GM12873 (cell line): ENCODE results near the gene PTPRU.

ENCODE experiments used
- TF ChIP-seq, protein P1 (sequence below): IDR thresholded peaks from 2 replicates; pipeline ENCODE4 v1.5.1; 2012; ENCODE audit warnings: low read depth, mild to moderate bottlenecking, moderate library complexity, low read length, control low read depth; ENCODE audit not compliant: insufficient read depth; ENCODE audit errors: missing control alignments

Gene PTPRU

DNA sequence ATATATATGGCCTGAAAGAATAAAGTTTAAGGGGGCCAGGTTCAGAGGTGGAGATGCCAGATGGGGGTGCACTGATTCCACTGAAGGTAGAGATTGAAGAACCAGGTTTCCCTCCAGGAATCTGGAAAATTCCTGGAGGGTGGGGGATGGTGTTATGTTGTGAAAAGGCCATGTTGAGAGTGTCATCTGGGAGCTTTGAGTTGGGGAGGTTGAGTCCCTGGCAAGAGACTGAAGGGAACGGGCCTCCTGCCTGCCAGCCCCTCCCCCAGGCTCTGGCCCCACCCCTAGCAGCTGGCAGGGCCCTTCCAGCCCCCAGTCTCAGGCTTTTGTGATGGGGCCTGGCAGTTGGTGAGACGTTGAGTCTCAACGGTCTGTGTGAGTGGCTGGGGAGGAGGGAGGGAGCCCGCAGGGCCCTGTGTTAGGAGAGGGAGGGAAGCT, 4.1 kb downstream of the PTPRU start:
- TF ChIP-seq, protein P1, sequence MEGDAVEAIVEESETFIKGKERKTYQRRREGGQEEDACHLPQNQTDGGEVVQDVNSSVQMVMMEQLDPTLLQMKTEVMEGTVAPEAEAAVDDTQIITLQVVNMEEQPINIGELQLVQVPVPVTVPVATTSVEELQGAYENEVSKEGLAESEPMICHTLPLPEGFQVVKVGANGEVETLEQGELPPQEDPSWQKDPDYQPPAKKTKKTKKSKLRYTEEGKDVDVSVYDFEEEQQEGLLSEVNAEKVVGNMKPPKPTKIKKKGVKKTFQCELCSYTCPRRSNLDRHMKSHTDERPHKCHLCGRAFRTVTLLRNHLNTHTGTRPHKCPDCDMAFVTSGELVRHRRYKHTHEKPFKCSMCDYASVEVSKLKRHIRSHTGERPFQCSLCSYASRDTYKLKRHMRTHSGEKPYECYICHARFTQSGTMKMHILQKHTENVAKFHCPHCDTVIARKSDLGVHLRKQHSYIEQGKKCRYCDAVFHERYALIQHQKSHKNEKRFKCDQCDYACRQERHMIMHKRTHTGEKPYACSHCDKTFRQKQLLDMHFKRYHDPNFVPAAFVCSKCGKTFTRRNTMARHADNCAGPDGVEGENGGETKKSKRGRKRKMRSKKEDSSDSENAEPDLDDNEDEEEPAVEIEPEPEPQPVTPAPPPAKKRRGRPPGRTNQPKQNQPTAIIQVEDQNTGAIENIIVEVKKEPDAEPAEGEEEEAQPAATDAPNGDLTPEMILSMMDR = no peak

DNA sequence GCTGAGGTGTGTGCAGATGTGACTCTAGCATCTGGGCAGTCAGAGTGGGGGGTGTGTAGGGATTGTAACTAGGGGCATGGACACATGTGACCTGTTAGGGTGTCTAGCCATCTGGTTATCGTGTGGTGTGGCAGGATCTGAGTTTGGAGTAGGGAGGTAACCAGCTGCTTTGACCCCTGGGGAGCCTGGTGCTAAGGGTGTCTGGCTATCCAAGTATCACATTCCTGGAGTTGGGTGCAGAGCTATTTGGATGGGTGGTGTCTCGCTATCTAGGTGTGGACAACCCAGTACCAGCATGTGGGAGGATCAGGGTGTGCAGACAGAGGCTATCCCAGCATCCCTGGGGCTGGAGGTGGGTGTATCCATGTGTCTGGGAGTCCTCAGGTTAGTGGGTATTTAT, 4.7 kb downstream of the PTPRU start:
- TF ChIP-seq, protein P1 = no peak

DNA sequence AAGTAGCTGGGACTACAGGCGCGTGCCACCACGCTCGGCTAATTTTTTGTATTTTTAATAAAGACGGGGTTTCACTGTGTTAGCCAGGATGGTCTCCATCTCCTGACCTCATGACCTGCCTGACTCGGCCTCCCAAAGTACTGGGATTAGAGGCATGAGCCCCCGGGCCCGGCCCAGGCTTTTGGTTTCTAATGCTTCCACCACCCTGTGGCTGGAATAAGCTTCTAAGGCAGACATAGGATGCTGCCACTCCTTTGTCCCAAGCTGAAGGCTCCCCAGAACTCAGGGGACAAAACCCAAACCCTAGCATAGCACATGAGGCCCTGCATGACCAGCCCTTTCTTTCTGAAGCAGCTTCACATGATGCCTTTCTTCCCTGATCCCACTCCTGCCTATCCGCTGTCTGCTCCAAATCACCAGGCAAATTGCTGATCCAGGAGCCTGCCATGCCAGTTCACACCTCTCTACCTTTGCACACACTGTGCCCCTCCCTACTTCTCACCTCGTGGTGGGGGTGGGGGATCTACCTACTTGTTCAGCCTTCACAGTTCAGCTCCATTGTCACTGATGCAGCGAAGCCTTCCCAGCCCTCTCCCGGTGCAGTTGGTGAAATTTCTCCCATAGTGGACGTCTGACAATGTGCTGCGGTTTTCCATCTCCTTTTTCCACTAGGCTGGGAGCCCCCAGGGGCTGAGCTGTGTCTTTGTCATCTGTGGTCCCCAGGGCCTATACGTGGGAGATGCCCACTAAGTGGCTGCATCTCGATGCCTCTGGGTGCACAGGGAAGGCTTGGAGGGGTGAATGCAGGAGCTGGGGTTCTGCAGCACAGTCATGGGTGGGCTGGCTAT, 6.9 kb downstream of the PTPRU start:
- TF ChIP-seq, protein P1 = no peak

DNA sequence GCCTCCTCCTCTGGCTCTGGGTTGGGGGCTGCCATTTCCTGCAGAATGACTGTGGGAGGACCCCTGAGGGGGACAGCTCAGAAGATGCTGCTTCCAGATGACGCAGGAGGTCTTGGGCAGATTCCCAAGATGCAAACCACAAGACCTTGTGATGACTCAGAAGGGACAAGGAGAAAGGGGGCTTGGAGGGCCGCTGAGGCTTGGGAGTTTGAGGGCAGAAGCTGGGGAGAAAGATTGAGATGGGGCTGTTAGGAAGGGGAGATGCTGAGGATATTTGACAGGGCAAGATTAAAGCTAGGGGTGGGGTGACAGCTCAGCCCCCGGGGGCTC, 7.5 kb downstream of the PTPRU start:
- TF ChIP-seq, protein P1 = no peak

DNA sequence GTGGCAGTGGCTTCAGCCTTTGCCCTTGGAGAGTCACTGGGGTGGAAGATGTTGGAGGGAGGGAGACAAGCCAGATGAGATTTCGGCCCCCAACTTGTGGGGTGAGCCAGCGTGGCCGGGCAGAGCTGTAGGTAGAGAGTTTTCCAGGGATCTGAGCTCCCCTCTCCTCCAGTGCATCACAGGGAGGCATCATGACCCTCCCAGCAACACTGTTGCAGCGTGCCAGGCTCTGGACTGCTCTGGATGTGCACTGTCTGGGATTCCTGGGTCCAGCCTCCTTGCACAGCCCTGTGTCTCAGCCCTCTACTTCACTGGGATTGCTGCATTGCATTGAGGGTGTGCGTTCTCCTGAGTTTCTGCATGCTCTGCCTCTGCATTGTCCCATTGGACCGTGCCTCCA, 8.9 kb downstream of the PTPRU start:
- TF ChIP-seq, protein P1 = no peak

DNA sequence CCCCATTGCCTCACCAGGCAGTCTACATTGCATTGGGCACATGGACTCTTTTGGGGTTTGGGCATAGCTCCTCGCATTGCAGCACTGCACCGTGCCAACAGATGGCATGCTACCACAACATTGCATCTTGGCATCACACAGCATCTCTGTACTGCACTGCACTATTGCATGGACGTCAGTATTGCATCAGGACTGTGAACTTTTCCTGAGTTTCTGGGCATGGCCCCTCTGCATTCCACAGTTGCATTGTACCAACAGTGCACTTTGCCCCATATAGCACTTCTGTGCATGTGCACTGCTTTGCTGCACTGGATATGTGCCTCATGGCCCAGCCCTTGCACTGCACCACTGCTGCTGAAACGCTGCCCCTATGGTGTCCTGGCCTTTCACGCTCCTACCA, 9.6 kb downstream of the PTPRU start:
- TF ChIP-seq, protein P1 = peak; percentile 60

DNA sequence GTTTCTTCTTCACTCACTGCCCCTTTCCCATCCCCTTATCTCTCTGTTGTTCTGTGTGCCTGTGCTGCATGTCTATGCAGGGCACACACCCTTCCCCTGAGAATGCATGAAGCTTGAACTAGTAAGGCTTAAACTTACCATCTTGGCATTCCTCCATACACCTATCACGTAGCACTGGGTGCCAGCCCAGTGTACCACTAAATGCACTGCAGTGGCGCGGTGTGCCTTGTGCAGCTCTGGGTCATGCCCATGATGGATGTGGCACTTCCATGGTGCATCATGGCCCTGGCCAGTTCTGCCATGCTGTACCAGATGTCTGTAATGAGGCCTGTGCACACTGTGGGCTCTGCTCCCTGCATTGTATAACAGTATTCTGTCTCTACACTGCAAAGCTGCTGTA, 10.7 kb downstream of the PTPRU start:
- TF ChIP-seq, protein P1 = no peak
